Testis (tissue), 3 donors: ENCODE results near the gene KIF5C. TPM values are rescaled to one million over a fixed set of nuclear protein-coding genes. Genes with fewer than 3 reads are reported as not detected.
"Not testable (repeated sequence)": the region's sequence is repeated elsewhere in the genome, so short reads cannot be mapped to it uniquely, and the experiment has no call there.

Experiments
- DNase-seq: peaks from one replicate; pipeline ENCODE4 v3.0.0-alpha.2; 2019
- H3K27ac ChIP-seq, 2 donors: fragments of 200-600 bp; sonication (generic); one replicate each; pipeline ENCODE4 v1.5.1; 2019
- H3K27me3 ChIP-seq: fragments of 200-600 bp; sonication (generic); one replicate; pipeline ENCODE4 v1.5.1; 2019
- H3K36me3 ChIP-seq: fragments of 200-600 bp; sonication (generic); one replicate; pipeline ENCODE4 v1.5.1; 2017; ENCODE audit warnings: low read depth; ENCODE audit errors: missing control alignments
- H3K4me1 ChIP-seq: fragments of 200-600 bp; sonication (generic); one replicate; pipeline ENCODE4 v1.5.1; 2019
- H3K4me3 ChIP-seq, 2 donors: fragments of 200-600 bp; sonication (generic); one replicate each; pipeline ENCODE4 v1.5.1; 2017 to 2019
- H3K9me3 ChIP-seq: fragments of 200-600 bp; sonication (generic); one replicate; pipeline ENCODE4 v1.5.1; 2017
- CTCF ChIP-seq, 3 experiments: fragments of 450-650 bp in 2 of 3; fragments of 200-600 bp in 1 of 3; sonication (generic) in 1 of 3; IDR thresholded peaks; one replicate each; pipeline ENCODE4 v1.5.1; 2016 to 2019; ENCODE audit warnings: antibody characterized with exemption in 3 of 3, mild to moderate bottlenecking in 2 of 3, moderate library complexity in 1 of 3
- POLR2A ChIP-seq: fragments of 450-650 bp; IDR thresholded peaks from one replicate; pipeline ENCODE4 v1.6.1; 2017; ENCODE audit warnings: antibody characterized with exemption, mild to moderate bottlenecking, moderate library complexity
- WGBS, 2 donors: methylation state at CpG; one replicate each; pipeline ENCODE4 v1.1.5; 2018; 5-methylcytosine and 5-hydroxymethylcytosine counted together
- intact Hi-C: fragments of 100-400 bp; cut with DNase I; formaldehyde crosslinking; loops from one replicate; pipeline ENCODE4 v1.15.1; 2023; ENCODE audit warnings: low total_unique reads
- polyA plus RNA-seq: library from polyadenylated mRNA; stranded (reverse); fragments of 350-450 nt; fragmentation: Illumina TruSeq; extraction: RNeasy Lipid Tissue Mini Kit (QIAGEN cat#74804); gene quantifications from one replicate; pipeline ENCODE4 v1.2.3, GENCODE V29; 2014; ENCODE audit warnings: low read depth, low replicate concordance; ENCODE audit not compliant: insufficient read depth
- total RNA-seq, 2 donors: library from RNA; depleted of rRNA; stranded (reverse); fragments of >200 nt; gene quantifications; one replicate each; pipeline ENCODE4 v1.2.3, GENCODE V29; 2016

Gene KIF5C
- total and polyA plus RNA-seq, 3 donors from 2014 or later: 57.0 to 159 (median 146) TPM

GRCh38 chr2:148979919-148980277, 104.9 kb downstream of the KIF5C start:
- no peaks in the 10 kb centered on the region for H3K36me3 ChIP-seq
- no peak overlapping the region for H3K27ac ChIP-seq
- WGBS, 2 donors: 51 to 64% methylated on average over 4 of the region's 4 CpGs
- H3K4me1 ChIP-seq: peaks cover 3% of the 10 kb centered on the region
- no peaks in the 10 kb centered on the region for H3K9me3 ChIP-seq
- no peak for TF ChIP-seq POLR2A
- no peak for TF ChIP-seq CTCF (IDR thresholded peaks at IDR 0.05)
- H3K4me3 ChIP-seq: no peak overlapping the region
- intact Hi-C loops: loop anchor here (10.0 kb wide), 1 partner anchor 415 kb away; no protein-coding TSS in a partner anchor
- DNase-seq: no peak
- no peaks in the 10 kb centered on the region for H3K27me3 ChIP-seq

GRCh38 chr2:148980496-148980895, 105.5 kb downstream of the KIF5C start:
- WGBS, 2 donors: 89 to 93% methylated on average over 3 of the region's 3 CpGs
- intact Hi-C loops: loop anchor here (10.0 kb wide), 1 partner anchor 416 kb away; no protein-coding TSS in a partner anchor
- not testable (repeated sequence) for H3K27me3 ChIP-seq, H3K4me3 ChIP-seq, H3K9me3 ChIP-seq, H3K27ac ChIP-seq, H3K36me3 ChIP-seq, DNase-seq, H3K4me1 ChIP-seq

DNA sequence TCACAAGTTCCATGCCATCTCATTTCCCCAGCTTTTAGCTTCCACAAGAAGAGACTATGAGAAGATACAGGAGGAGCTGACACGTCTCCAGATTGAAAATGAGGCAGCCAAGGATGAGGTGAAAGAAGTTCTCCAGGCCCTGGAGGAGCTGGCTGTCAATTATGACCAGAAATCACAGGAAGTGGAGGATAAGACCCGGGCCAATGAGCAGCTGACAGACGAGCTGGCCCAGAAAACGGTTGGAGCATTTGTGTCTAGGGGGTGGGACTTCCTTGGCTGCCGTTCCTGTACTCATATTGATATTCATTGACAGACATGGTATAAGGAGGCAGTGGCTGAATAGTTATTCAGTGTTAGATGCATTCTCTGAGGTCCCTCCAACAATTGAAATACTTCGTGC, 106.3 kb downstream of the KIF5C start:
- TF ChIP-seq POLR2A (no peak), CTCF (IDR thresholded peaks at IDR 0.05) (no peak)
- 65 to 66% methylated on average over 6 of the region's 6 CpGs for WGBS, 2 donors
- Histone ChIP-seq H3K27me3 (no peaks in the 10 kb centered on the region), H3K27ac (no peak overlapping the region), H3K36me3 (no peaks in the 10 kb centered on the region), H3K9me3 (no peaks in the 10 kb centered on the region), H3K4me3 (no peak overlapping the region), H3K4me1 (peaks cover 3% of the 10 kb centered on the region)
- intact Hi-C loops: loop anchor here (10.0 kb wide), 1 partner anchor 417 kb away; no protein-coding TSS in a partner anchor
- peak; percentile 54 for DNase-seq

DNA sequence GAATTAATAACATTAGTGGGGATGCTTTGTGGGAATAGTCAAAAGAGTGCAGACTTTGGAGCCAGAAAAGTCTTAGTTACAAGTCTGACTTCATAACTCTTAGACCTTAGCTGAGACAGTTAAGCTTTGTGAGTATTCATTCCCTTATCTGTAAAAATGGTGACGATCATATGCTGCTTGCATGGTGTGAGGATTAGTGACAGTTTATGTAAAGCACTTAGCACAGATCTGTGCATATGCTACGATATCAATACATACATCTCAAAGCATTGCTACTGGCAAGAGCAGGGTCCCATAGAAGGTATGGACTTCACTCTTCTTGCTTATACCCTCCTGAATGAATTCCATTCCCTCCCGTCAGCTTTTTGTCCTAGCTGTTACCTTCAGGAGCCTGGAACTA, 106.8 kb downstream of the KIF5C start:
- Histone ChIP-seq H3K36me3 (no peaks in the 10 kb centered on the region), H3K27me3 (no peaks in the 10 kb centered on the region), H3K9me3 (no peaks in the 10 kb centered on the region), H3K4me1 (peaks cover 3% of the 10 kb centered on the region), H3K27ac (no peak overlapping the region), H3K4me3 (no peak overlapping the region)
- intact Hi-C loops: loop anchor here (10.0 kb wide), 1 partner anchor 417 kb away; no protein-coding TSS in a partner anchor
- no peak for DNase-seq
- 63 to 64% methylated on average over 3 of the region's 3 CpGs for WGBS, 2 donors
- TF ChIP-seq CTCF (IDR thresholded peaks at IDR 0.05) (no peak), POLR2A (no peak)

DNA sequence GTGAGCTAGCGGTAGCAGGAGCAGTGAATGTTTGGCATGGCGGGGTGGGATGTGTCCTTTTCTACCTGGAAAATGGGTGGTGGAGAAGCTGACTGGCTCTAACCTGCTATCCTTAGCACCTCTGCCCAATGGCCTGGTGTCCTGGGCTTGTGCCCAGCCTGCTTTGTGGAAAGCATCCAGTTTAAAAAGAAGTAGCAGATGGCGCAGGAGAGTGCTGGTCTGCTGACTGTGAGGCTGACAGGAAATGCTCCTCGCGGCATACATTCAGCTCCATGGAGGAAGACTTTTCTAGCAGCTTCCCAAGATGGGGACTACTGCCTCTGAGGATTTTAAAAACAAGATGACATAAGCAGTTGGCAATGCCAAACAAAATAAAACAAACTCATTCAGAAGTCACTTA, 107.3 kb downstream of the KIF5C start:
- intact Hi-C loops: loop anchor here (10.0 kb wide), 1 partner anchor 417 kb away; no protein-coding TSS in a partner anchor
- TF ChIP-seq CTCF (IDR thresholded peaks at IDR 0.05): no peak
- TF ChIP-seq POLR2A: no peak
- Histone ChIP-seq H3K9me3 (no peaks in the 10 kb centered on the region), H3K27me3 (no peaks in the 10 kb centered on the region), H3K27ac (no peak overlapping the region), H3K36me3 (no peaks in the 10 kb centered on the region), H3K4me3 (no peak overlapping the region), H3K4me1 (peaks cover 3% of the 10 kb centered on the region)
- DNase-seq: no peak
- WGBS, 2 donors: 62 to 69% methylated on average over 5 of the region's 5 CpGs
